HepG2 (cell line): ENCODE results near the gene RAB24. TPM values are rescaled to one million over a fixed set of nuclear protein-coding genes. Genes with fewer than 3 reads are reported as not detected.

Experiments used
- ERF ChIP-seq: IDR thresholded peaks from 2 replicates; pipeline ENCODE4 v1.6.1; 2018; ENCODE audit warnings: missing biosample characterization, missing genetic modification reagents
- GFI1 ChIP-seq: sonication (generic); formaldehyde crosslinking; IDR thresholded peaks from 2 replicates; pipeline ENCODE4 v1.5.0; 2020; ENCODE audit warnings: missing genetic modification reagents, mild to moderate bottlenecking, borderline replicate concordance
- JUND ChIP-seq: sonication (generic); formaldehyde crosslinking; IDR thresholded peaks from 2 replicates; pipeline ENCODE4 v1.8.0; 2022; ENCODE audit warnings: mild to moderate bottlenecking, missing genetic modification reagents
- KAT8 ChIP-seq: IDR thresholded peaks from 2 replicates; pipeline ENCODE4 v1.6.1; 2016; ENCODE audit warnings: missing genetic modification reagents, missing compliant biosample characterization
- KDM4B ChIP-seq: sonication (generic); formaldehyde crosslinking; IDR thresholded peaks from 2 replicates; pipeline ENCODE4 v1.4.0; 2020; ENCODE audit warnings: missing genetic modification reagents
- KLF9 ChIP-seq: IDR thresholded peaks from 2 replicates; pipeline ENCODE4 v1.6.1; 2016; ENCODE audit warnings: low read depth
- MNT ChIP-seq: fragments of 450-650 bp; IDR thresholded peaks from 2 replicates; pipeline ENCODE4 v1.6.1; 2016
- NR2F6 ChIP-seq, 2 experiments: IDR thresholded peaks; 2 replicates each; pipeline ENCODE4 v1.6.1; 2016; ENCODE audit warnings: antibody characterized with exemption in 1 of 2, mild to moderate bottlenecking in 1 of 2
- POGK ChIP-seq: sonication (generic); formaldehyde crosslinking; conservative IDR thresholded peaks from 2 replicates; pipeline ENCODE4 v1.8.0; 2022; ENCODE audit warnings: mild to moderate bottlenecking, moderate library complexity, missing genetic modification reagents
- POLR2AphosphoS5 ChIP-seq: IDR thresholded peaks from 2 replicates; pipeline ENCODE4 v1.6.1; 2012; ENCODE audit warnings: low read depth, low read length
- SRSF1 ChIP-seq: fragments of 200-400 bp; formaldehyde crosslinking; optimal IDR thresholded peaks from 2 replicates; pipeline ENCODE3; 2017; ENCODE audit warnings: mild to moderate bottlenecking, low read depth, low read length, moderate library complexity
- TMF1 ChIP-seq: sonication (generic); formaldehyde crosslinking; IDR thresholded peaks from 2 replicates; pipeline ENCODE4 v1.8.1; 2022; ENCODE audit warnings: low read depth, missing genetic modification reagents
- ZBTB8A ChIP-seq: sonication (generic); formaldehyde crosslinking; IDR thresholded peaks from 2 replicates; pipeline ENCODE4 v1.4.0; 2020; ENCODE audit warnings: mild to moderate bottlenecking, low read depth, missing genetic modification reagents, borderline replicate concordance
- ZFX ChIP-seq: sonication (generic); formaldehyde crosslinking; IDR thresholded peaks from 2 replicates; pipeline ENCODE4 v1.4.0; 2020; ENCODE audit warnings: mild to moderate bottlenecking, low read depth, missing genetic modification reagents, moderate library complexity
- ZNF225 ChIP-seq: sonication (generic); formaldehyde crosslinking; IDR thresholded peaks from 2 replicates; pipeline ENCODE4 v1.4.0; 2020; ENCODE audit warnings: mild to moderate bottlenecking, missing genetic modification reagents
- ZNF331 ChIP-seq: sonication (generic); formaldehyde crosslinking; IDR thresholded peaks from 2 replicates; pipeline ENCODE4 v1.4.0; 2020; ENCODE audit warnings: missing genetic modification reagents
- ZNF614 ChIP-seq: IDR thresholded peaks from 2 replicates; pipeline ENCODE4 v1.6.1; 2018; ENCODE audit warnings: missing biosample characterization, missing genetic modification reagents, inconsistent platforms, borderline replicate concordance
- ZNF670 ChIP-seq: sonication (generic); formaldehyde crosslinking; IDR thresholded peaks from 2 replicates; pipeline ENCODE4 v1.8.0; 2022; ENCODE audit warnings: mild to moderate bottlenecking, missing genetic modification reagents, borderline replicate concordance
- ZNF878 ChIP-seq: sonication (generic); formaldehyde crosslinking; IDR thresholded peaks from 2 replicates; pipeline ENCODE4 v1.8.1; 2023; ENCODE audit warnings: mild to moderate bottlenecking, missing genetic modification reagents, moderate library complexity
- polyA plus RNA-seq, 8 experiments: library from polyadenylated mRNA; depleted of rRNA in 3 of 8; stranded (reverse) in 7 of 8; unstranded in 1 of 8; fragments of >200 nt; fragmentation: Illumina TruSeq in 4 of 8; extraction: Trizol in 4 of 8; gene quantifications; 2 replicates each; pipeline versions ENCODE4 v1.2.1 to v1.2.3, GENCODE V29; 2011 to 2016; ENCODE audit warnings: low read depth in 4 of 8, missing spikeins in 1 of 8, mixed read lengths in 1 of 8; ENCODE audit not compliant: insufficient read depth in 1 of 8
- total RNA-seq, 5 experiments: library from RNA; depleted of rRNA; stranded (reverse); fragments of >200 nt; fragmentation: Illumina TruSeq; extraction: Trizol; gene quantifications; 2 replicates each; pipeline ENCODE4 v1.2.3, GENCODE V29; 2016; ENCODE audit warnings: low read depth in 1 of 5
- TF ChIP-seq, protein P1 (sequence below): IDR thresholded peaks from 2 replicates; pipeline ENCODE4 v1.6.1; 2016; ENCODE audit warnings: control low read depth
- TF ChIP-seq, protein P2 (sequence below): IDR thresholded peaks from 2 replicates; pipeline ENCODE4 v1.6.1; 2016; ENCODE audit warnings: missing compliant biosample characterization, missing genetic modification reagents, borderline replicate concordance
- TF ChIP-seq, protein P3 (sequence below): sonication (generic); formaldehyde crosslinking; IDR thresholded peaks from 2 replicates; pipeline ENCODE4 v1.4.0; 2020; ENCODE audit warnings: missing genetic modification reagents

Gene RAB24
- total and polyA plus RNA-seq, 2 of the 13 experiments (the other 11 are each of a cell fraction or from before 2014, with no cell fraction given), result 22.9 to 63.7 TPM

DNA sequence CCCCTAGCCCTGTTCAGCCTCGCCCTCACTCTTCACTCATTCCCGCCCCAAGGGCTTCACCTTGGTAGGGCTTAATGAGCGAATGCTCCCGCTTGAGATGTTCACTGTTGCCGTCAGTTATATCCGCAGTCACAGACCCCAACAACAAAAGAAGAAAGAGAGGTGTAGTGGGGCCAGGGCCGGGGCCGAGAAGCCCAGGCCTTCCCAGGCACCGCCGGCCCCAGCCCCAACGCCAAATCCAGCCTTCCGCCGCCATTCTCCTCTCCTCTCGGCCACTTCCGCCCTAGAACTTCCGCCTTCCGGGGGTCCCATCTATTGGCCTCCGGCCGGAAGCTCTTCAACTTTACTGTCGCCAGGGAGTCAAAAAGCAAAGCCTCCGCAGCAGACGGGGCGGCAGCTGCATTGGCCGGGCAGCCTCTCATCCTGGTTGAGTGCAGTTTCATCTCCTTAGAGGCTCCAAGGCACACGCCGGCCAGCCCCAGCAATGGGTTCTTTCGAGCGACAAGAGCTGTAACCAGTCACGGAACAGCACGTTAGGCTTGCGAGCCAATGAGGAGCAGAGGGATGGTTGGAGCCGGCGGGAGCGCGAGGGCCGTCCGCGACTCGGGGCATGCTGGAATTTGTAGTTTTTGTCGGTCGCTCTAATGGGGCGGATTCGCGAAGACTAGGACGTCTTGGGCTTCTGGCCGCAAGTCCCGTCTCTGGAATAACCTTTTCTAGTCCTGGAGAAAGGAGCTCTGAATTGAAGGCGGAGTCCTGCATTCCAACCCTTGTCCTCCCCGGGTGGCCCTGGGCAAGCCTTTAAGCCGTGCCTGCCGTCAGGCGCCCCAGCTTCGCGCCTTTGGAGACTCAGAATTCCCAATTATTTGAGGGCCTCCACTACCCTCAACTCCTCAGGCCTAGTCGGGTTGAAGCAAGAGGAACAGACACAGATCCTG, 48.1 kb upstream of the RAB24 start, which contains the start of gene LMAN2 (continued):
- TF ChIP-seq ZNF614 (CRISPR knock-in tag) (0 out of 2 replicates have a peak, but pooled peaks have one; percentile 21), SRSF1 (peak; percentile 83), ZFX (CRISPR knock-in tag) (peak; percentile 75), POGK (CRISPR knock-in tag) (peak; percentile 83; the same call in 1 of the 2 replicates), POLR2AphosphoS5 (peak; percentile 69; the same call in 1 of the 2 replicates), GFI1 (CRISPR knock-in tag) (peak; percentile 18; the same call in 1 of the 2 replicates), KDM4B (CRISPR knock-in tag) (0 out of 2 replicates have a peak, but pooled peaks have one; percentile 19), ZNF225 (CRISPR knock-in tag) (no peak), ZNF331 (CRISPR knock-in tag) (peak; percentile 32; the same call in 1 of the 2 replicates), NR2F6 (IDR thresholded peaks at IDR 0.05) (no peak), NR2F6 (CRISPR knock-in tag; IDR thresholded peaks at IDR 0.05) (peak; percentile 28; the same call in 1 of the 2 replicates), MNT (0 out of 2 replicates have a peak, but pooled peaks have one; percentile 4), KAT8 (CRISPR knock-in tag) (peak; percentile 98), ZNF878 (0 out of 2 replicates have a peak, but pooled peaks have one; percentile 47), ERF (CRISPR knock-in tag) (peak; percentile 67), KLF9 (CRISPR knock-in tag) (peak; percentile 59), ZBTB8A (no peak), JUND (no peak), ZNF670 (CRISPR knock-in tag) (no peak), TMF1 (no peak)
- TF ChIP-seq, protein P1, sequence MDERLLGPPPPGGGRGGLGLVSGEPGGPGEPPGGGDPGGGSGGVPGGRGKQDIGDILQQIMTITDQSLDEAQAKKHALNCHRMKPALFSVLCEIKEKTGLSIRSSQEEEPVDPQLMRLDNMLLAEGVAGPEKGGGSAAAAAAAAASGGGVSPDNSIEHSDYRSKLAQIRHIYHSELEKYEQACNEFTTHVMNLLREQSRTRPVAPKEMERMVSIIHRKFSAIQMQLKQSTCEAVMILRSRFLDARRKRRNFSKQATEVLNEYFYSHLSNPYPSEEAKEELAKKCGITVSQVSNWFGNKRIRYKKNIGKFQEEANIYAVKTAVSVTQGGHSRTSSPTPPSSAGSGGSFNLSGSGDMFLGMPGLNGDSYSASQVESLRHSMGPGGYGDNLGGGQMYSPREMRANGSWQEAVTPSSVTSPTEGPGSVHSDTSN (CRISPR knock-in tag), result peak; percentile 94
- TF ChIP-seq, protein P2, sequence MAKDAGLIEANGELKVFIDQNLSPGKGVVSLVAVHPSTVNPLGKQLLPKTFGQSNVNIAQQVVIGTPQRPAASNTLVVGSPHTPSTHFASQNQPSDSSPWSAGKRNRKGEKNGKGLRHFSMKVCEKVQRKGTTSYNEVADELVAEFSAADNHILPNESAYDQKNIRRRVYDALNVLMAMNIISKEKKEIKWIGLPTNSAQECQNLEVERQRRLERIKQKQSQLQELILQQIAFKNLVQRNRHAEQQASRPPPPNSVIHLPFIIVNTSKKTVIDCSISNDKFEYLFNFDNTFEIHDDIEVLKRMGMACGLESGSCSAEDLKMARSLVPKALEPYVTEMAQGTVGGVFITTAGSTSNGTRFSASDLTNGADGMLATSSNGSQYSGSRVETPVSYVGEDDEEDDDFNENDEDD, result peak; percentile 76; the same call in 1 of the 2 replicates
- TF ChIP-seq, protein P3, sequence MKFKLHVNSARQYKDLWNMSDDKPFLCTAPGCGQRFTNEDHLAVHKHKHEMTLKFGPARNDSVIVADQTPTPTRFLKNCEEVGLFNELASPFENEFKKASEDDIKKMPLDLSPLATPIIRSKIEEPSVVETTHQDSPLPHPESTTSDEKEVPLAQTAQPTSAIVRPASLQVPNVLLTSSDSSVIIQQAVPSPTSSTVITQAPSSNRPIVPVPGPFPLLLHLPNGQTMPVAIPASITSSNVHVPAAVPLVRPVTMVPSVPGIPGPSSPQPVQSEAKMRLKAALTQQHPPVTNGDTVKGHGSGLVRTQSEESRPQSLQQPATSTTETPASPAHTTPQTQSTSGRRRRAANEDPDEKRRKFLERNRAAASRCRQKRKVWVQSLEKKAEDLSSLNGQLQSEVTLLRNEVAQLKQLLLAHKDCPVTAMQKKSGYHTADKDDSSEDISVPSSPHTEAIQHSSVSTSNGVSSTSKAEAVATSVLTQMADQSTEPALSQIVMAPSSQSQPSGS (CRISPR knock-in tag), result peak; percentile 25; the same call in 1 of the 2 replicates
